ENCODE data around the gene NSG1.

DNA sequence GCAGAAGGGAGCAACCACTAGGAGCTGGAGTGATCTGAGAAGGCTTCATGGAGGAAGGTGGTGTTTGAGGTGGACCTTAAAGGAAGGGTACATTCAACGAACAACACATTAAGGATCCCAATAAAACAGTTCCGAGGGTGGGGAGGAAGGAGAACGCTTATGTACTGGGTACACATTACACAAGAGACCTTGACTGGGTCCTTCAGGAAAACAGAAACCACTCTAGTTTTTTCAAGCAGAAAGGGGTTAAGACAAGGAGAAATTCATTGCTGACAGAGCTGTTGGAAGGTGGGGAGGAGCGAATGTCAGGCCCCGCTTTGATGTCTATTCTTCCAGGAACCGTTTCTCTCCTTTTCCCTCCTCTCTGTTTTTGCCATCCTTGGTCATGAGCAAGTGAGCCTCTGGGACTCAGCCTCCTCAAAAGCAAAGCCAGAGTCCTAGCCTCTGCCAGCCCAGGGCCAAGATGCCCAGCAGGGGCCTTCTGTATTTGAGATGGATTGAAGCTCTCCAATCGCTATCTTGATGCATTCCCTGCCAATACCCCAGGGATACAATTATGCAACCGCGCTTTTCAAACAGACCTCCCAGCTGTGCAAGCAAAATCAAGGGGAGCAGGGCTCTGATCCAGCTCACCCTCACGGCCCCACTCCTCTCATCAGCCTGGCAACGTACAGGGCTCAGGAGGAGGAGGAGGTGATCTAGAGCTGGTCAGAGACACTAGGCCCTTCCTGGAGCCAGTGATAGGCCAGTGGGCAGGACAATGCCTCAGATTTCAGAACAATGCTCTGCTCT, 48.5 kb upstream of the NSG1 start:
- TF ChIP-seq CTCF (IDR thresholded peaks at IDR 0.05; ENCODE audit: insufficient read depth, low read length) (no peak), GABPA (IDR thresholded peaks at IDR 0.05; ENCODE audit: low read depth) (no peak), POLR2AphosphoS5 (IDR thresholded peaks at IDR 0.05; ENCODE audit: low read depth) (no peak), SPI1 (IDR thresholded peaks at IDR 0.05; ENCODE audit: borderline replicate concordance, low read depth) (no peak)
- TF ChIP-seq, protein P1, sequence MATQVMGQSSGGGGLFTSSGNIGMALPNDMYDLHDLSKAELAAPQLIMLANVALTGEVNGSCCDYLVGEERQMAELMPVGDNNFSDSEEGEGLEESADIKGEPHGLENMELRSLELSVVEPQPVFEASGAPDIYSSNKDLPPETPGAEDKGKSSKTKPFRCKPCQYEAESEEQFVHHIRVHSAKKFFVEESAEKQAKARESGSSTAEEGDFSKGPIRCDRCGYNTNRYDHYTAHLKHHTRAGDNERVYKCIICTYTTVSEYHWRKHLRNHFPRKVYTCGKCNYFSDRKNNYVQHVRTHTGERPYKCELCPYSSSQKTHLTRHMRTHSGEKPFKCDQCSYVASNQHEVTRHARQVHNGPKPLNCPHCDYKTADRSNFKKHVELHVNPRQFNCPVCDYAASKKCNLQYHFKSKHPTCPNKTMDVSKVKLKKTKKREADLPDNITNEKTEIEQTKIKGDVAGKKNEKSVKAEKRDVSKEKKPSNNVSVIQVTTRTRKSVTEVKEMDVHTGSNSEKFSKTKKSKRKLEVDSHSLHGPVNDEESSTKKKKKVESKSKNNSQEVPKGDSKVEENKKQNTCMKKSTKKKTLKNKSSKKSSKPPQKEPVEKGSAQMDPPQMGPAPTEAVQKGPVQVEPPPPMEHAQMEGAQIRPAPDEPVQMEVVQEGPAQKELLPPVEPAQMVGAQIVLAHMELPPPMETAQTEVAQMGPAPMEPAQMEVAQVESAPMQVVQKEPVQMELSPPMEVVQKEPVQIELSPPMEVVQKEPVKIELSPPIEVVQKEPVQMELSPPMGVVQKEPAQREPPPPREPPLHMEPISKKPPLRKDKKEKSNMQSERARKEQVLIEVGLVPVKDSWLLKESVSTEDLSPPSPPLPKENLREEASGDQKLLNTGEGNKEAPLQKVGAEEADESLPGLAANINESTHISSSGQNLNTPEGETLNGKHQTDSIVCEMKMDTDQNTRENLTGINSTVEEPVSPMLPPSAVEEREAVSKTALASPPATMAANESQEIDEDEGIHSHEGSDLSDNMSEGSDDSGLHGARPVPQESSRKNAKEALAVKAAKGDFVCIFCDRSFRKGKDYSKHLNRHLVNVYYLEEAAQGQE (IDR thresholded peaks at IDR 0.05; ENCODE audit: insufficient replicate concordance, low read depth) = no peak
